Psoas muscle (tissue), 8 donors: ENCODE results near the gene PMM2. TPM values are rescaled to one million over a fixed set of nuclear protein-coding genes. Genes with fewer than 3 reads are reported as not detected.
"Not testable (repeated sequence)": the region's sequence is repeated elsewhere in the genome, so short reads cannot be mapped to it uniquely, and the experiment has no call there.

Experiments used
- ATAC-seq, 4 donors: fragments of 200-7000 bp; cut with Tn5 transposase; one replicate each; pipeline ENCODE4 v1.9.1; 2020; ENCODE audit warnings: moderate library complexity in 3 of 4, mild to moderate bottlenecking in 2 of 4
- DNase-seq, 2 donors: peaks; one replicate each; pipeline ENCODE4 v3.0.0-alpha.2; 2020
- H3K27ac ChIP-seq: fragments of 200-600 bp; one replicate; pipeline ENCODE4 v1.8.0; 2022
- H3K27me3 ChIP-seq, 3 donors: fragments of 200-600 bp in 1 of 3; one replicate each; pipeline versions ENCODE4 v1.6.1 to v1.8.0; 2013 to 2022; ENCODE audit warnings: low read length in 2 of 3, mild to moderate bottlenecking in 2 of 3, moderate library complexity in 1 of 3; ENCODE audit not compliant: insufficient read depth in 3 of 3
- H3K36me3 ChIP-seq, 2 donors: fragments of 200-600 bp in 1 of 2; one replicate each; pipeline versions ENCODE4 v1.6.1 to v1.8.0; 2013 to 2022; ENCODE audit warnings: low read depth in 1 of 2, mild to moderate bottlenecking in 1 of 2, moderate library complexity in 1 of 2; ENCODE audit not compliant: insufficient read depth in 1 of 2
- H3K4me1 ChIP-seq: fragments of 200-600 bp; one replicate; pipeline ENCODE4 v1.8.0; 2022
- H3K4me3 ChIP-seq: fragments of 200-600 bp; one replicate; pipeline ENCODE4 v1.8.0; 2022; ENCODE audit warnings: mild to moderate bottlenecking
- H3K9me3 ChIP-seq: fragments of 200-600 bp; one replicate; pipeline ENCODE4 v1.8.0; 2022
- CTCF ChIP-seq: fragments of 200-600 bp; IDR thresholded peaks from one replicate; pipeline ENCODE4 v1.8.0; 2022; ENCODE audit warnings: antibody characterized with exemption
- WGBS, 3 donors: extraction: QIAGEN DNeasy Blood & Tissue Kit; methylation state at CpG; one replicate each; pipeline versions ENCODE4 v1.1.6 to v1.1.7; 2013; 5-methylcytosine and 5-hydroxymethylcytosine counted together
- intact Hi-C, 2 donors: fragments of 100-400 bp; cut with DNase I; formaldehyde crosslinking; loops; one replicate each; pipeline versions ENCODE4 v1.11.0 to v1.14.2; 2022
- polyA plus RNA-seq, 3 donors: library from polyadenylated mRNA; stranded (reverse); fragments of 200-250 nt; gene quantifications; one replicate each; pipeline ENCODE4 v1.2.3, GENCODE V29; 2013
- total RNA-seq, 4 donors: library from RNA; stranded (reverse); fragmentation: NEBNext Ultra II Directional in 2 of 4; extraction: Animal tissue kit (Norgen Biotek cat#: 25700) in 2 of 4; gene quantifications; one replicate each; pipeline versions ENCODE4 v1.2.1 to v1.2.4, GENCODE V29; 2021 to 2023
- donor health status: healthy with polysubstance abuse.
- donor health status: DM: no; HTN: no; CAD: no; lungs with moderate emphysema.
- donor health status: Bipolar disorder and iron deficiency.
- donor health status: healthy.
- donor health status: DM: yes; HTN: yes; CAD: no.
- donor health status: DM: no; HTN: no; CAD: no.
- donor health status: DM: no; HTN: no; CAD: no.
- donor health status: DM: yes; HTN: yes; CAD: no.

Gene PMM2
- total and polyA plus RNA-seq, 7 donors = 8.5 to 32.3 (median 19.7) TPM

DNA sequence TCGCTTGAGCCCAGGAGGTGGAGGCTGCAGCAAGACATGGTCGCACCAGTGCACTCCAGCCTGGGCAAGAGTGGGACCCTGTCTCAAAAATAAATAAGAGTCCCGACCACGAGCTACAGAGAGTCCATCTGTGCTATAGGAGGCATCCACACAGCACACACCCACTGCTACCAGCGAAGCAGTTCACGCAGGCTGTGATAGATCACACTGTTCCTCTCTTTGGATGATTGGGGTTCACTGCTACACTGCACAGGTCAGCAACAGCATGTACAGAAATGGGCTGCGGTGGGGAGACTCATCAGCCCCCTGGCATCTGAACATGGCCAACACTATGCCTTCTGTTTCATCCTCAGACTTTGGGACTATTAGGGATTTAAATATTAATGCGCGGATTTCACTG, 33.8 kb downstream of the PMM2 start:
- no peaks in the 10 kb centered on the region for H3K27me3 ChIP-seq
- ATAC-seq (peak in 1 of 4 donors; percentile 16), DNase-seq (no peak)
- intact Hi-C loops = no loop called here
- TF ChIP-seq CTCF = no peak
- WGBS, 3 donors = 87 to 90% (median 88%) methylated on average over 9 of the region's 9 CpGs
- no peak overlapping the region for H3K4me3 ChIP-seq
- peaks cover 5 to 33% of the 10 kb centered on the region in 2 donors for H3K36me3 ChIP-seq
- H3K27ac ChIP-seq = no peak overlapping the region
- no peaks in the 10 kb centered on the region for H3K9me3 ChIP-seq
- H3K4me1 ChIP-seq = no peaks in the 10 kb centered on the region

DNA sequence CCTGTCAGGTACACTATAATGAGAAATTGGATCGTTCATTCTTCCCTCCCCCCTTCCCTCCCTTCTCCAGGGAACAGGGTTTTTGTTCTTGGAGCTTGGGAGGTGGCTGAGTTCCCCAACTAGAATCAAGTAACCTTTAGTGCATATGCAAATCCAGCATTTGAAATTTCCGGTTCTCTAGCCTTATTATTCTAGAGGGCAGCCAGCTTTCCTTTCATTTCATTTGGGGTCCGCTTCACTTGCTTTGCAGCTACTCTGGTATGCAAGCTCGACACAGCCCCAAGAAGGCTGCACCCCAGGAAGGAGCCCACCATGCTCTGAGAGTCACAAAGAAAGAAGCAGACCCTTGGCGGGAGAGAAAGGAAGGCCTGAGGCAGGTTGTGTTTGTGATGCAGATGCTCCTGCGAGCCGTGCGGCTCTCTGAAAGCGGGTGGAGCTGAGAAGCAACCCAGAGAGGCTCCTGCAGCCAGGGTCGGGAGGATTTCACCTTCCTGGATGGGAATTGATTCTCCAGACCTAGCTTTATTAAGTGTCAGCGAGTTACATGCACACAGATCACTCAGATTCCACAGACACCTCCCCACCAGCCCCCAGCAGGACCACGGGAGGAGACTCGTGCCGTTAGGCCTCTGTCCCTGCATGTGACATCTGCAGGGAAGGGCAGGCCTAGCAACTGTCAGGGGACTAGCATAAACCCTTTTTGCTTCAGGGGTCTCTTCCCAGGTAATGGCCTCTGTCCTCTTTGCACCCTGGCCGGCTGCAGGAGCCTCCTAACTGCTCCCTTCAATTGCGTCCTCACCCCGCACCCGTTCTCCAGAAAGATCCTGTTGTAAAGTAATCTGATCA, 34.5 kb downstream of the PMM2 start:
- Histone ChIP-seq H3K4me1 (no peaks in the 10 kb centered on the region), H3K36me3 (peaks cover 5 to 33% of the 10 kb centered on the region in 2 donors), H3K4me3 (no peak overlapping the region), H3K27ac (no peak overlapping the region), H3K27me3 (no peaks in the 10 kb centered on the region), H3K9me3 (no peaks in the 10 kb centered on the region)
- WGBS, 3 donors = 71 to 77% (median 75%) methylated on average over 18 of the region's 18 CpGs
- no peak for TF ChIP-seq CTCF
- no peak for ATAC-seq
- intact Hi-C loops = no loop called here
- DNase-seq = no peak

DNA sequence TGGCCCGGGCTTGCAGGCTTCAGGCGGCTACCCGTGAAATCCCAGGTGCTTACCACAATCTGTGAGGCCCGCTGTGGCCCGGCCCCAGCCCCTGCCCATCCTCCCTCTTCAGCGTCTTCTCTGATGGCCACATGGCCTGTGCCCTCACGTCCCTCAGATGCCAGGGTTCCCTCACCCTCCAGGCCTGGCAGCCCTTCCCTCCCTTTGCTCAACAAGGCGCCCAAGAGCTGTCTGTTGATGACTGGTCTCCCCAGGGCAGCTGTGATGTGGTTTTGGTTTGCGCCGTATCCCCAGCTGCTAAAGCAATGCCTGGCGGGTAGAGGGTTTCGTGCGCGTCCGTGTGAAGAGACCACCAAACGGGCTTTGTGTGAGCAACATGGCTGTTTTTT, 35.1 kb downstream of the PMM2 start:
- Histone ChIP-seq H3K36me3 (peaks cover 5 to 33% of the 10 kb centered on the region in 2 donors), H3K27ac (no peak overlapping the region), H3K9me3 (no peaks in the 10 kb centered on the region), H3K4me1 (no peaks in the 10 kb centered on the region), H3K27me3 (no peaks in the 10 kb centered on the region), H3K4me3 (no peak overlapping the region)
- DNase-seq = no peak
- TF ChIP-seq CTCF = no peak
- 70 to 77% (median 75%) methylated on average over 16 of the region's 16 CpGs for WGBS, 3 donors
- ATAC-seq = no peak
- intact Hi-C loops = no loop called here

GRCh38 chr16:8836797-8837196, 39.2 kb downstream of the PMM2 start:
- H3K9me3 ChIP-seq, H3K36me3 ChIP-seq, H3K4me3 ChIP-seq, H3K27me3 ChIP-seq, H3K4me1 ChIP-seq, H3K27ac ChIP-seq, DNase-seq, ATAC-seq, intact Hi-C loops: not testable (repeated sequence)
- WGBS, 3 donors = 92 to 94% (median 94%) methylated on average over 6 to 7 of the region's 7 CpGs

- 89 to 93% (median 91%) methylated on average over 15 of the region's 15 CpGs for WGBS, 3 donors
- H3K4me3 ChIP-seq, H3K36me3 ChIP-seq, H3K9me3 ChIP-seq, ATAC-seq, H3K27ac ChIP-seq, intact Hi-C loops, H3K27me3 ChIP-seq, DNase-seq, H3K4me1 ChIP-seq: not testable (repeated sequence)
These were observed 40.0 kb downstream of the PMM2 start for GRCh38 chr16:8837594-8837993.

DNA sequence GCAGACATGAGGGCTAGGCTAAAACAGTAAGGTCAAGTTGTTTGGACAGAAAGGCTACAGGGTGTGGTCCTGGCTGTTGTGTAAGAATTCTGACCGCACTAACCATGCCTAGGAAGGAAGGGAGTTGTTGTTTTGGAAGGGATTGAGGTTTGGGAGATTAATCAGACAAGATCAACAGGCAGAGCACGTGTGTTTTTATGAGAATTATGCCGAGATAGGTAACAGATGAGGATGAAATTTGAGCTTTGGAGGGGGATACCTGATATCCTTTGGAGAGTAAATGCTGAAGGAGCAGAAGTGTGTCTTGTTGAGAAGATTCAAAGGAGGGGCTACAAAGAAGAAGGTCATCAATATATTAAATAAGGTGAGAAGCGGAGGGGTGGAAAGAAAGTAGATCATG, 44.4 kb downstream of the PMM2 start:
- 53 to 63% (median 56%) methylated on average over 3 to 4 of the region's 4 CpGs for WGBS, 3 donors
- H3K9me3 ChIP-seq, H3K36me3 ChIP-seq, ATAC-seq, H3K4me1 ChIP-seq, DNase-seq, H3K27me3 ChIP-seq, H3K27ac ChIP-seq, intact Hi-C loops: not testable (repeated sequence)
- peak overlapping the region; percentile 52 for H3K4me3 ChIP-seq

GRCh38 chr16:8843296-8843695, 45.7 kb downstream of the PMM2 start:
- H3K36me3 ChIP-seq = peaks cover 0 to 10% of the 10 kb centered on the region in 2 donors
- peak overlapping the region; percentile 52 for H3K4me3 ChIP-seq

More at GRCh38 chr16:8843296-8843695, 45.7 kb downstream of the PMM2 start:
- H3K9me3 ChIP-seq, intact Hi-C loops, H3K27ac ChIP-seq, H3K27me3 ChIP-seq, ATAC-seq, DNase-seq, H3K4me1 ChIP-seq: not testable (repeated sequence)
- WGBS, 3 donors = 45 to 63% (median 53%) methylated on average over 12 of the region's 12 CpGs
